Hindlimb muscle (tissue), 1 donor: ENCODE measurements around the gene WDR18. TPM values are rescaled to one million over a fixed set of nuclear protein-coding genes. Genes with fewer than 3 reads are reported as not detected.

ENCODE experiments used
- polyA plus RNA-seq: library from polyadenylated mRNA; unstranded; fragments of 120-200 nt; gene quantifications from one replicate; pipeline ENCODE4 v1.2.1, GENCODE V29; 2013; ENCODE audit not compliant: insufficient read length

WDR18 gene
- polyA plus RNA-seq, 1 donor = 39.3 TPM

Other genes with a start within 250 kb of the WDR18 start
- gene MISP, start 233.2 kb upstream of the WDR18 start, polyA plus RNA-seq = 0.21 TPM
- gene PTBP1, start 186.9 kb upstream of the WDR18 start, polyA plus RNA-seq = 127 TPM
- gene PLPPR3, start 162.4 kb upstream of the WDR18 start, polyA plus RNA-seq = not detected
- 3.2 TPM for gene AZU1, start 156.5 kb upstream of the WDR18 start, polyA plus RNA-seq
- gene PRTN3, start 143.3 kb upstream of the WDR18 start, polyA plus RNA-seq = 6.1 TPM
- gene ELANE, start 132.0 kb upstream of the WDR18 start, polyA plus RNA-seq = 0.89 TPM
- 4.1 TPM for gene CFD, start 124.7 kb upstream of the WDR18 start, polyA plus RNA-seq
- gene MED16, start 91.2 kb upstream of the WDR18 start, polyA plus RNA-seq = 49.8 TPM
- gene RNU6-9, start 90.9 kb upstream of the WDR18 start, polyA plus RNA-seq = not detected
- 28.6 TPM for gene R3HDM4, start 71.1 kb upstream of the WDR18 start, polyA plus RNA-seq
- not detected for gene KISS1R, start 67.0 kb upstream of the WDR18 start, polyA plus RNA-seq
- 17.3 TPM for gene ARID3A, start 58.3 kb upstream of the WDR18 start, polyA plus RNA-seq
- 0.22 TPM for gene GRIN3B, start 16.1 kb downstream of the WDR18 start, polyA plus RNA-seq
- gene TMEM259, start 36.8 kb downstream of the WDR18 start, polyA plus RNA-seq = 94.8 TPM
- gene RNU6-2, start 37.2 kb downstream of the WDR18 start, polyA plus RNA-seq = not detected
- gene CNN2, start 42.3 kb downstream of the WDR18 start, polyA plus RNA-seq = 58.2 TPM
- 27.8 TPM for gene ABCA7, start 55.8 kb downstream of the WDR18 start, polyA plus RNA-seq
- 9.8 TPM for gene ARHGAP45, start 82.8 kb downstream of the WDR18 start, polyA plus RNA-seq
- 121 TPM for gene POLR2E, start 111.0 kb downstream of the WDR18 start, polyA plus RNA-seq
- gene GPX4, start 119.6 kb downstream of the WDR18 start, polyA plus RNA-seq = 152 TPM
- 18.5 TPM for gene SBNO2, start 189.9 kb downstream of the WDR18 start, polyA plus RNA-seq
- 61.0 TPM for gene STK11, start 221.4 kb downstream of the WDR18 start, polyA plus RNA-seq